ENCODE data around the gene NELFCD. TPM values are rescaled to one million over a fixed set of nuclear protein-coding genes. Genes with fewer than 3 reads are reported as not detected.

Gene NELFCD, protein sequence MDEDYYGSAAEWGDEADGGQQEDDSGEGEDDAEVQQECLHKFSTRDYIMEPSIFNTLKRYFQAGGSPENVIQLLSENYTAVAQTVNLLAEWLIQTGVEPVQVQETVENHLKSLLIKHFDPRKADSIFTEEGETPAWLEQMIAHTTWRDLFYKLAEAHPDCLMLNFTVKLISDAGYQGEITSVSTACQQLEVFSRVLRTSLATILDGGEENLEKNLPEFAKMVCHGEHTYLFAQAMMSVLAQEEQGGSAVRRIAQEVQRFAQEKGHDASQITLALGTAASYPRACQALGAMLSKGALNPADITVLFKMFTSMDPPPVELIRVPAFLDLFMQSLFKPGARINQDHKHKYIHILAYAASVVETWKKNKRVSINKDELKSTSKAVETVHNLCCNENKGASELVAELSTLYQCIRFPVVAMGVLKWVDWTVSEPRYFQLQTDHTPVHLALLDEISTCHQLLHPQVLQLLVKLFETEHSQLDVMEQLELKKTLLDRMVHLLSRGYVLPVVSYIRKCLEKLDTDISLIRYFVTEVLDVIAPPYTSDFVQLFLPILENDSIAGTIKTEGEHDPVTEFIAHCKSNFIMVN
- 29.8 TPM for polyA plus RNA-seq (2013, experiment 1 of 2)
- 30.4 TPM for polyA plus RNA-seq (2013, experiment 2 of 2)

DNA sequence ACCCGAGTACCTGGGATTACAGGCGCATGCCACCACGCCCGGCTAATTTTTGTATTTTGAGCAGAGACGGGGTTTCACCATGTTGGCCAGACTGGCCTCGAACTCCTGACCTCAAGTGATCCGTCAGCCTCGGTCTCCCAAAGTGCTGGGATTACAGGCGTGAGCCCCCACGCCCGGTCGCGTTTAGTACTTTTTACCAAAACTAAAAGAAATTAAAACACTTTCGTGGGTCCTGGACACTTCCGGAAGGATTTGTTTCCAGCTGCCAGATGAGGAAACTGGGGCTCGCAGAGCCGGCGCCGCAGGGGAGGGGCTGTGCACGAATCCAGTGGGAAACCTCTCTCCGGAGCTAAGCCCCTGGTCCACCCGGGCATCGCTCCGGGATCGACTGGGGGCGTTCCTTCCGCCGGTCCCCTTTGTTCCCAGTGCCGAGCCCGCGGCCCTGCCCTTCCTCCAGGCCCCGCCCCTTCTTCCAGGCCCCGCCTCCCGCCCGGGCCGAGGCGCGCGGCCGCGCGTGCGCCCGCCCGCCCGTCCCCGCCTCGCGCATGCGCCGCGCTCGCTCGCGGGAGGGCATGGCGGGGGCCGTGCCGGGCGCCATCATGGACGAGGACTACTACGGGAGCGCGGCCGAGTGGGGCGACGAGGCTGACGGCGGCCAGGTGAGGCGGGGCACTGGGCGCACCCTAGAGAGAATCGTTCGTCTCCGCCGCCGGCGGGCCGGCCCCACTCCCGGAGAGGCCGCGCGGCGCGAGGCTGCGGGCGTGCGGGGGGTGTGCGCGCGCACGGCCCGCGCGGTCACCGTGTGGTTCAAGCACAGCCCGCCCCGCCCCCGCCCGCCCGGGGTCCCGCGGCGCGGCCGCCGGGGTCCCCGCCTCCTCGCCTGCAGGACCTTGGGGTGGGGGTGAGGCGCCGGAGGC lies at the start of gene NELFCD:
NELFCD (plus strand) TSS at position 546 of the 917 bp plus-strand sequence; CDS start at position 600, 54 bp downstream.
- Histone ChIP-seq H4K8ac (ENCODE audit: low read length) (peak within 1 kb of the TSS; percentile 97), H3K4me2 (ENCODE audit: low read length, poor library complexity, severe bottlenecking) (peak within 1 kb of the TSS; percentile 89), H3K27me3 (ENCODE audit: control insufficient read depth in 1 of 2, insufficient read depth in 1 of 2, low read length in 2 of 2) (no peaks in the 10 kb centered on the region), H2AK5ac (ENCODE audit: low read length, severe bottlenecking) (no peak within 1 kb of the TSS), H2AFZ (ENCODE audit: low read depth, low read length) (peak within 1 kb of the TSS; percentile 88), H4K91ac (ENCODE audit: low read length) (peak within 1 kb of the TSS; percentile 94), H3K4me1 (ENCODE audit: control insufficient read depth, insufficient read depth, low read depth, low read length) (peaks cover 10% of the 10 kb centered on the region), H3K27ac (ENCODE audit: low read length, poor library complexity, severe bottlenecking) (peak within 1 kb of the TSS; percentile 44), H3K4ac (ENCODE audit: low read depth in 1 of 2, low read length in 2 of 2) (peak within 1 kb of the TSS; percentile 76 to 91), H3K18ac (ENCODE audit: low read depth in 1 of 2, low read length in 2 of 2) (peak within 1 kb of the TSS; percentile 98), H2BK12ac (ENCODE audit: low read length in 2 of 2) (peak within 1 kb of the TSS in 1 of 2 experiments; percentile 86), H2BK120ac (ENCODE audit: low read depth, low read length) (peak within 1 kb of the TSS; percentile 98), H3K36me3 (ENCODE audit: control insufficient read depth in 1 of 2, insufficient read depth in 2 of 2, low read depth in 1 of 2, low read length in 2 of 2) (no peaks in the 10 kb centered on the region), H3K9me3 (ENCODE audit: control insufficient read depth, low read length) (peaks cover 7% of the 10 kb centered on the region), H3K9ac (ENCODE audit: low read length) (peak within 1 kb of the TSS; percentile 92), H3K23ac (ENCODE audit: low read length in 2 of 2) (peak within 1 kb of the TSS; percentile 83 to 91), H3K4me3 (ENCODE audit: insufficient read depth in 1 of 2, low read depth in 1 of 2, low read length in 2 of 2) (peak within 1 kb of the TSS; percentile 86 to 96), H3K79me1 (replicated peaks; ENCODE audit: low read length, poor library complexity, severe bottlenecking) (peaks cover 13% of the 10 kb centered on the region), H2BK15ac (ENCODE audit: low read depth, poor library complexity, severe bottlenecking) (peak within 1 kb of the TSS; percentile 95), H3K14ac (ENCODE audit: low read length in 2 of 2) (peak within 1 kb of the TSS in 1 of 2 experiments; percentile 99), H2BK5ac (ENCODE audit: low read depth, low read length, poor library complexity, severe bottlenecking) (peak within 1 kb of the TSS; percentile 94)
- 17% methylated on average over 83 of the region's 109 CpGs for WGBS
- peak; percentile 74 for DNase-seq

DNA sequence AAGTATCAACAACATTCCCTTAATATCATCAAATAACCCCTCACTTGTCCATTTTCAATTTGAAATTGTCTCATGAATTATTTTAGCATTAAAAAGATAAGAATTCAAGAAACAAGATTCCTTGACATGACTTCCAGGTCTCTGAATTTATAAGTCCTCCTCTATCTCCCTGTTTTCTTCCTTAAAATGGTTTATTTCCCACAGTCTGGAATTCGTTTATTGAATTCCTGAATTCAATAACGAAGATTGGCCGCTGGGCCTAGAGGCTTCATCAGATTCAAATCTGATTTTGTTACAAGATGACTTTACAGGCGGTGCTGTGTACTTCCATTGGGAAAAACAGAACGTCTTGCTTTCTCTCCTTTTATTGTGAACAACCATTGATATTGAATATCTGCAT lies 48.9 kb upstream of the NELFCD start:
- Histone ChIP-seq H2BK120ac (ENCODE audit: low read depth, low read length) (no peak overlapping the region), H3K18ac (ENCODE audit: low read depth in 1 of 2, low read length in 2 of 2) (no peak overlapping the region), H2AFZ (ENCODE audit: low read depth, low read length) (no peak overlapping the region), H3K4me2 (ENCODE audit: low read length, poor library complexity, severe bottlenecking) (no peak overlapping the region), H3K4me1 (ENCODE audit: control insufficient read depth, insufficient read depth, low read depth, low read length) (no peaks in the 10 kb centered on the region), H2BK15ac (ENCODE audit: low read depth, poor library complexity, severe bottlenecking) (no peak overlapping the region), H3K27me3 (ENCODE audit: control insufficient read depth in 1 of 2, insufficient read depth in 1 of 2, low read length in 2 of 2) (peaks cover 3 to 6% of the 10 kb centered on the region in 2 experiments), H3K4ac (ENCODE audit: low read depth in 1 of 2, low read length in 2 of 2) (no peak overlapping the region), H3K36me3 (ENCODE audit: control insufficient read depth in 1 of 2, insufficient read depth in 2 of 2, low read depth in 1 of 2, low read length in 2 of 2) (no peaks in the 10 kb centered on the region), H3K9me3 (ENCODE audit: control insufficient read depth, low read length) (peaks cover 5% of the 10 kb centered on the region), H3K23ac (ENCODE audit: low read length in 2 of 2) (no peak overlapping the region), H2BK12ac (ENCODE audit: low read length in 2 of 2) (no peak overlapping the region), H2BK5ac (ENCODE audit: low read depth, low read length, poor library complexity, severe bottlenecking) (no peak overlapping the region), H3K4me3 (ENCODE audit: insufficient read depth in 1 of 2, low read depth in 1 of 2, low read length in 2 of 2) (no peak overlapping the region), H3K14ac (ENCODE audit: low read length in 2 of 2) (no peak overlapping the region), H4K91ac (ENCODE audit: low read length) (no peak overlapping the region), H3K27ac (ENCODE audit: low read length, poor library complexity, severe bottlenecking) (no peak overlapping the region), H3K9ac (ENCODE audit: low read length) (no peak overlapping the region), H3K79me1 (replicated peaks; ENCODE audit: low read length, poor library complexity, severe bottlenecking) (no peaks in the 10 kb centered on the region), H2AK5ac (ENCODE audit: low read length, severe bottlenecking) (no peak overlapping the region), H4K8ac (ENCODE audit: low read length) (no peak overlapping the region)
- WGBS: 76% methylated on average over 5 of the region's 5 CpGs
- no peak for DNase-seq

DNA sequence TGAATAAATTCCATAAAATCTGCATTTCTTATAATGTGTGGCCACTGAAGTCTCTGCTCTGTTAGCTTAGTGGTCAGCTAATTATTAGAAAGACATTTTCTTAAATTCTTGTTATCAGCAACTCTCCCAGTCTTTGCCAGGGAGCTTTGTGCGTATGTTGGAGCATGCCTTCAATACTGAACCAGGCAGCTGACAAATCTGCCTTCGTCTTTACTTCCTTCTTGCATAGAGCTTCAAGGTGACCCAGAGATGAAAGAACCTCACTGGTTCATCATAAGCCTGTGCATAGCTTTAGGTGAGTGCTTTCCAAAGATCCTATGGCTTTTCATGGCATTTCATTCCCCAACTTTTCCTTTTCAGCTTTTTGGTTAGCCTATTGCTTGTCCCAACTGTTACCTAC lies 43.0 kb upstream of the NELFCD start:
- H3K4me2 ChIP-seq (ENCODE audit: low read length, poor library complexity, severe bottlenecking): no peak overlapping the region
- H2BK12ac ChIP-seq (ENCODE audit: low read length in 2 of 2): no peak overlapping the region
- no peak overlapping the region for H3K14ac ChIP-seq (ENCODE audit: low read length in 2 of 2)
- peaks cover 0 to 11% of the 10 kb centered on the region in 2 experiments for H3K27me3 ChIP-seq (ENCODE audit: control insufficient read depth in 1 of 2, insufficient read depth in 1 of 2, low read length in 2 of 2)
- no peaks in the 10 kb centered on the region for H3K79me1 ChIP-seq (replicated peaks; ENCODE audit: low read length, poor library complexity, severe bottlenecking)
- H3K4me3 ChIP-seq (ENCODE audit: insufficient read depth in 1 of 2, low read depth in 1 of 2, low read length in 2 of 2): no peak overlapping the region
- no peak overlapping the region for H3K9ac ChIP-seq (ENCODE audit: low read length)
- no peak overlapping the region for H2AFZ ChIP-seq (ENCODE audit: low read depth, low read length)
- H4K91ac ChIP-seq (ENCODE audit: low read length): no peak overlapping the region
- H2BK15ac ChIP-seq (ENCODE audit: low read depth, poor library complexity, severe bottlenecking): no peak overlapping the region
- no peak overlapping the region for H3K27ac ChIP-seq (ENCODE audit: low read length, poor library complexity, severe bottlenecking)
- no peak overlapping the region for H3K4ac ChIP-seq (ENCODE audit: low read depth in 1 of 2, low read length in 2 of 2)
- no peak overlapping the region for H3K18ac ChIP-seq (ENCODE audit: low read depth in 1 of 2, low read length in 2 of 2)
- H2BK5ac ChIP-seq (ENCODE audit: low read depth, low read length, poor library complexity, severe bottlenecking): no peak overlapping the region
- no peak for DNase-seq
- H3K4me1 ChIP-seq (ENCODE audit: control insufficient read depth, insufficient read depth, low read depth, low read length): no peaks in the 10 kb centered on the region
- H2BK120ac ChIP-seq (ENCODE audit: low read depth, low read length): no peak overlapping the region
- WGBS: 92% methylated on average over 2 of the region's 2 CpGs
- peaks cover 5% of the 10 kb centered on the region for H3K9me3 ChIP-seq (ENCODE audit: control insufficient read depth, low read length)
- H4K8ac ChIP-seq (ENCODE audit: low read length): no peak overlapping the region
- no peak overlapping the region for H3K23ac ChIP-seq (ENCODE audit: low read length in 2 of 2)
- no peak overlapping the region for H2AK5ac ChIP-seq (ENCODE audit: low read length, severe bottlenecking)
- no peaks in the 10 kb centered on the region for H3K36me3 ChIP-seq (ENCODE audit: control insufficient read depth in 1 of 2, insufficient read depth in 2 of 2, low read depth in 1 of 2, low read length in 2 of 2)

All from mesenchymal stem cell (in vitro differentiated cells and primary cell).